ENCODE results near the gene DCTPP1.
A peak's percentile ranks its signal among the peaks of the same experiment; 100 is the strongest.

DCTPP1 gene

GRCh38 chr16:30434852-30435251 is 5.0 kb upstream of the DCTPP1 start:
- no peak overlapping the region for H3K27ac ChIP-seq (ENCODE audit: low read depth, low read length)
- no peaks in the 10 kb centered on the region for H3K9me3 ChIP-seq (ENCODE audit: control insufficient read depth in 1 of 2, low read length in 2 of 2)
- no peak overlapping the region for H3K4me3 ChIP-seq (ENCODE audit: low read depth in 1 of 2, low read length in 2 of 2)
- peaks cover 7% of the 10 kb centered on the region in 2 donors for H3K4me1 ChIP-seq (ENCODE audit: control insufficient read depth in 1 of 2, insufficient read depth in 2 of 2, low read length in 2 of 2)
- H3K9ac ChIP-seq (ENCODE audit: low read depth in 1 of 2, low read length in 2 of 2) = no peak overlapping the region
- no peaks in the 10 kb centered on the region for H3K27me3 ChIP-seq (ENCODE audit: control insufficient read depth in 1 of 2, insufficient read depth in 2 of 2, low read length in 2 of 2)
- no peaks in the 10 kb centered on the region for H3K36me3 ChIP-seq (ENCODE audit: control insufficient read depth in 1 of 2, insufficient read depth in 2 of 2, low read length in 2 of 2)

GRCh38 chr16:30430428-30430970 is 669 bp upstream of the DCTPP1 start:
- H3K27ac ChIP-seq (ENCODE audit: low read depth, low read length) = no peak overlapping the region
- peak overlapping the region; percentile 70 to 85 for H3K9ac ChIP-seq (ENCODE audit: low read depth in 1 of 2, low read length in 2 of 2)
- peak overlapping the region; percentile 86 to 90 for H3K4me3 ChIP-seq (ENCODE audit: low read depth in 1 of 2, low read length in 2 of 2)
- no peaks in the 10 kb centered on the region for H3K9me3 ChIP-seq (ENCODE audit: control insufficient read depth in 1 of 2, low read length in 2 of 2)
- peaks cover 16 to 18% of the 10 kb centered on the region in 2 donors for H3K4me1 ChIP-seq (ENCODE audit: control insufficient read depth in 1 of 2, insufficient read depth in 2 of 2, low read length in 2 of 2)
- no peaks in the 10 kb centered on the region for H3K27me3 ChIP-seq (ENCODE audit: control insufficient read depth in 1 of 2, insufficient read depth in 2 of 2, low read length in 2 of 2)
- H3K36me3 ChIP-seq (ENCODE audit: control insufficient read depth in 1 of 2, insufficient read depth in 2 of 2, low read length in 2 of 2) = peaks cover 0 to 15% of the 10 kb centered on the region in 2 donors

GRCh38 chr16:30429418-30429677 is 482 bp downstream of the DCTPP1 start:
- Histone ChIP-seq H3K27me3 (ENCODE audit: control insufficient read depth in 1 of 2, insufficient read depth in 2 of 2, low read length in 2 of 2) (no peaks in the 10 kb centered on the region), H3K4me1 (ENCODE audit: control insufficient read depth in 1 of 2, insufficient read depth in 2 of 2, low read length in 2 of 2) (peaks cover 16 to 18% of the 10 kb centered on the region in 2 donors), H3K4me3 (ENCODE audit: low read depth in 1 of 2, low read length in 2 of 2) (peak overlapping the region; percentile 86 to 90), H3K36me3 (ENCODE audit: control insufficient read depth in 1 of 2, insufficient read depth in 2 of 2, low read length in 2 of 2) (peaks cover 4 to 23% of the 10 kb centered on the region in 2 donors), H3K9ac (ENCODE audit: low read depth in 1 of 2, low read length in 2 of 2) (peak overlapping the region; percentile 81 to 85), H3K9me3 (ENCODE audit: control insufficient read depth in 1 of 2, low read length in 2 of 2) (no peaks in the 10 kb centered on the region), H3K27ac (ENCODE audit: low read depth, low read length) (no peak overlapping the region)

- H3K4me1 ChIP-seq (ENCODE audit: control insufficient read depth in 1 of 2, insufficient read depth in 2 of 2, low read length in 2 of 2) = peaks cover 16 to 18% of the 10 kb centered on the region in 2 donors
- H3K27me3 ChIP-seq (ENCODE audit: control insufficient read depth in 1 of 2, insufficient read depth in 2 of 2, low read length in 2 of 2) = no peaks in the 10 kb centered on the region
- H3K4me3 ChIP-seq (ENCODE audit: low read depth in 1 of 2, low read length in 2 of 2) = no peak overlapping the region
- H3K9ac ChIP-seq (ENCODE audit: low read depth in 1 of 2, low read length in 2 of 2) = no peak overlapping the region
- peaks cover 13 to 34% of the 10 kb centered on the region in 2 donors for H3K36me3 ChIP-seq (ENCODE audit: control insufficient read depth in 1 of 2, insufficient read depth in 2 of 2, low read length in 2 of 2)
- no peaks in the 10 kb centered on the region for H3K9me3 ChIP-seq (ENCODE audit: control insufficient read depth in 1 of 2, low read length in 2 of 2)
- H3K27ac ChIP-seq (ENCODE audit: low read depth, low read length) = no peak overlapping the region
These were observed 1.8 kb downstream of the DCTPP1 start for GRCh38 chr16:30428055-30428454.

GRCh38 chr16:30421010-30421409 is 8.8 kb downstream of the DCTPP1 start:
- no peak overlapping the region for H3K9ac ChIP-seq (ENCODE audit: low read depth in 1 of 2, low read length in 2 of 2)
- H3K4me1 ChIP-seq (ENCODE audit: control insufficient read depth in 1 of 2, insufficient read depth in 2 of 2, low read length in 2 of 2) = peaks cover 12% of the 10 kb centered on the region in 2 donors
- H3K36me3 ChIP-seq (ENCODE audit: control insufficient read depth in 1 of 2, insufficient read depth in 2 of 2, low read length in 2 of 2) = peaks cover 13 to 43% of the 10 kb centered on the region in 2 donors
- no peaks in the 10 kb centered on the region for H3K9me3 ChIP-seq (ENCODE audit: control insufficient read depth in 1 of 2, low read length in 2 of 2)
- H3K27me3 ChIP-seq (ENCODE audit: control insufficient read depth in 1 of 2, insufficient read depth in 2 of 2, low read length in 2 of 2) = no peaks in the 10 kb centered on the region
- H3K27ac ChIP-seq (ENCODE audit: low read depth, low read length) = no peak overlapping the region
- H3K4me3 ChIP-seq (ENCODE audit: low read depth in 1 of 2, low read length in 2 of 2) = no peak overlapping the region

GRCh38 chr16:30418350-30419181 is 11.3 kb downstream of the DCTPP1 start:
- H3K4me1 ChIP-seq (ENCODE audit: control insufficient read depth in 1 of 2, insufficient read depth in 2 of 2, low read length in 2 of 2) = peaks cover 12% of the 10 kb centered on the region in 2 donors
- peak overlapping the region; percentile 79 for H3K27ac ChIP-seq (ENCODE audit: low read depth, low read length)
- peak overlapping the region; percentile 63 for H3K9ac ChIP-seq (ENCODE audit: low read depth in 1 of 2, low read length in 2 of 2)
- peaks cover under 1 to 26% of the 10 kb centered on the region in 2 donors for H3K36me3 ChIP-seq (ENCODE audit: control insufficient read depth in 1 of 2, insufficient read depth in 2 of 2, low read length in 2 of 2)
- H3K9me3 ChIP-seq (ENCODE audit: control insufficient read depth in 1 of 2, low read length in 2 of 2) = no peaks in the 10 kb centered on the region
- no peaks in the 10 kb centered on the region for H3K27me3 ChIP-seq (ENCODE audit: control insufficient read depth in 1 of 2, insufficient read depth in 2 of 2, low read length in 2 of 2)
- peak overlapping the region; percentile 59 to 77 for H3K4me3 ChIP-seq (ENCODE audit: low read depth in 1 of 2, low read length in 2 of 2)

GRCh38 chr16:30417529-30418349 is 12.1 kb downstream of the DCTPP1 start:
- Histone ChIP-seq H3K27ac (ENCODE audit: low read depth, low read length) (peak overlapping the region; percentile 79), H3K4me3 (ENCODE audit: low read depth in 1 of 2, low read length in 2 of 2) (peak overlapping the region; percentile 59 to 77), H3K36me3 (ENCODE audit: control insufficient read depth in 1 of 2, insufficient read depth in 2 of 2, low read length in 2 of 2) (peaks cover 0 to 24% of the 10 kb centered on the region in 2 donors), H3K9ac (ENCODE audit: low read depth in 1 of 2, low read length in 2 of 2) (peak overlapping the region; percentile 63), H3K4me1 (ENCODE audit: control insufficient read depth in 1 of 2, insufficient read depth in 2 of 2, low read length in 2 of 2) (peaks cover 12% of the 10 kb centered on the region in 2 donors), H3K27me3 (ENCODE audit: control insufficient read depth in 1 of 2, insufficient read depth in 2 of 2, low read length in 2 of 2) (no peaks in the 10 kb centered on the region), H3K9me3 (ENCODE audit: control insufficient read depth in 1 of 2, low read length in 2 of 2) (no peaks in the 10 kb centered on the region)

GRCh38 chr16:30416624-30417528 is 13.0 kb downstream of the DCTPP1 start:
- Histone ChIP-seq H3K9ac (ENCODE audit: low read depth in 1 of 2, low read length in 2 of 2) (peak overlapping the region; percentile 63), H3K4me3 (ENCODE audit: low read depth in 1 of 2, low read length in 2 of 2) (peak overlapping the region; percentile 59 to 77)

GRCh38 chr16:30416047-30416603 is 13.7 kb downstream of the DCTPP1 start:
- H3K4me3 ChIP-seq (ENCODE audit: low read depth in 1 of 2, low read length in 2 of 2) = no peak overlapping the region
- no peak overlapping the region for H3K9ac ChIP-seq (ENCODE audit: low read depth in 1 of 2, low read length in 2 of 2)
- no peak overlapping the region for H3K27ac ChIP-seq (ENCODE audit: low read depth, low read length)

More at GRCh38 chr16:30416624-30417528, 13.0 kb downstream of the DCTPP1 start:
- H3K9me3 ChIP-seq (ENCODE audit: control insufficient read depth in 1 of 2, low read length in 2 of 2) = no peaks in the 10 kb centered on the region
- peaks cover 12% of the 10 kb centered on the region in 2 donors for H3K4me1 ChIP-seq (ENCODE audit: control insufficient read depth in 1 of 2, insufficient read depth in 2 of 2, low read length in 2 of 2)
- H3K27ac ChIP-seq (ENCODE audit: low read depth, low read length) = peak overlapping the region; percentile 79
- peaks cover 0 to 24% of the 10 kb centered on the region in 2 donors for H3K36me3 ChIP-seq (ENCODE audit: control insufficient read depth in 1 of 2, insufficient read depth in 2 of 2, low read length in 2 of 2)
- no peaks in the 10 kb centered on the region for H3K27me3 ChIP-seq (ENCODE audit: control insufficient read depth in 1 of 2, insufficient read depth in 2 of 2, low read length in 2 of 2)

More at GRCh38 chr16:30416047-30416603, 13.7 kb downstream of the DCTPP1 start:
- Histone ChIP-seq H3K36me3 (ENCODE audit: control insufficient read depth in 1 of 2, insufficient read depth in 2 of 2, low read length in 2 of 2) (peaks cover 0 to 27% of the 10 kb centered on the region in 2 donors), H3K27me3 (ENCODE audit: control insufficient read depth in 1 of 2, insufficient read depth in 2 of 2, low read length in 2 of 2) (no peaks in the 10 kb centered on the region), H3K4me1 (ENCODE audit: control insufficient read depth in 1 of 2, insufficient read depth in 2 of 2, low read length in 2 of 2) (peaks cover 12% of the 10 kb centered on the region in 2 donors), H3K9me3 (ENCODE audit: control insufficient read depth in 1 of 2, low read length in 2 of 2) (no peaks in the 10 kb centered on the region)
